BLaER1 (cell line): ENCODE data around the gene TUBD1.

ENCODE experiments used
- H3K27ac ChIP-seq: shearing (Covaris generic); formaldehyde crosslinking; 2 replicates; pipeline ENCODE4 v1.8.1; 2022
- H3K27me3 ChIP-seq: shearing (Covaris generic); formaldehyde crosslinking; 2 replicates; pipeline ENCODE4 v1.8.1; 2022
- H3K36me3 ChIP-seq: shearing (Covaris generic); formaldehyde crosslinking; 2 replicates; pipeline ENCODE4 v1.8.1; 2022
- H3K4me1 ChIP-seq: shearing (Covaris generic); formaldehyde crosslinking; 2 replicates; pipeline ENCODE4 v1.8.1; 2022
- H3K4me2 ChIP-seq: shearing (Covaris generic); formaldehyde crosslinking; 2 replicates; pipeline ENCODE4 v1.8.1; 2022
- H3K4me3 ChIP-seq: shearing (Covaris generic); formaldehyde crosslinking; 2 replicates; pipeline ENCODE4 v1.8.1; 2022
- H3K9ac ChIP-seq: shearing (Covaris generic); formaldehyde crosslinking; 2 replicates; pipeline ENCODE4 v1.8.1; 2022
- H3K9me3 ChIP-seq: shearing (Covaris generic); formaldehyde crosslinking; 2 replicates; pipeline ENCODE4 v1.8.1; 2022
- H4K20me1 ChIP-seq: shearing (Covaris generic); formaldehyde crosslinking; 2 replicates; pipeline ENCODE4 v1.8.1; 2022
- Cebpa-rat ChIP-seq: shearing (Covaris generic); IDR thresholded peaks from 2 replicates; pipeline ENCODE4 v1.8.1; 2022

Gene TUBD1

GRCh38 chr17:59827721-59828477 lies 64.8 kb downstream of the TUBD1 start:
- Histone ChIP-seq H4K20me1 (no peaks in the 10 kb centered on the region), H3K9me3 (no peaks in the 10 kb centered on the region), H3K4me3 (0 out of 2 replicates have a peak overlapping the region, but pooled peaks have one; percentile 26), H3K27me3 (no peaks in the 10 kb centered on the region), H3K4me2 (peak overlapping the region; percentile 87), H3K36me3 (peaks cover 3% of the 10 kb centered on the region), H3K27ac (peak overlapping the region; percentile 87), H3K4me1 (peaks cover 80% of the 10 kb centered on the region), H3K9ac (peak overlapping the region; percentile 67)
- TF ChIP-seq Cebpa-rat = no peak

- Histone ChIP-seq H3K4me2 (peak overlapping the region; percentile 87), H3K9me3 (no peaks in the 10 kb centered on the region), H3K4me3 (no peak overlapping the region), H3K4me1 (peaks cover 70% of the 10 kb centered on the region), H4K20me1 (no peaks in the 10 kb centered on the region), H3K36me3 (peaks cover 12% of the 10 kb centered on the region), H3K27me3 (no peaks in the 10 kb centered on the region), H3K27ac (peak overlapping the region; percentile 87), H3K9ac (peak overlapping the region; percentile 67; the same call in 1 of the 2 replicates)
- no peak for TF ChIP-seq Cebpa-rat
Observed at GRCh38 chr17:59826706-59827453, 65.9 kb downstream of the TUBD1 start.

GRCh38 chr17:59825533-59826322 lies 67.0 kb downstream of the TUBD1 start:
- Histone ChIP-seq H3K4me2 (peak overlapping the region; percentile 87), H3K27ac (peak overlapping the region; percentile 87), H3K36me3 (peaks cover 23% of the 10 kb centered on the region), H3K9me3 (no peaks in the 10 kb centered on the region), H3K4me1 (peaks cover 58% of the 10 kb centered on the region), H3K27me3 (no peaks in the 10 kb centered on the region), H4K20me1 (no peaks in the 10 kb centered on the region), H3K4me3 (no peak overlapping the region), H3K9ac (no peak overlapping the region)
- no peak for TF ChIP-seq Cebpa-rat

GRCh38 chr17:59815965-59816364 lies 76.8 kb downstream of the TUBD1 start:
- H3K9me3 ChIP-seq = no peaks in the 10 kb centered on the region
- H3K4me2 ChIP-seq = no peak overlapping the region
- H3K4me1 ChIP-seq = peaks cover 18% of the 10 kb centered on the region; the same call in 1 of the 2 replicates
- no peak overlapping the region for H3K27ac ChIP-seq
- H4K20me1 ChIP-seq = no peaks in the 10 kb centered on the region
- no peak overlapping the region for H3K4me3 ChIP-seq
- TF ChIP-seq Cebpa-rat = no peak
- H3K9ac ChIP-seq = no peak overlapping the region
- H3K36me3 ChIP-seq = peaks cover 64% of the 10 kb centered on the region
- no peaks in the 10 kb centered on the region for H3K27me3 ChIP-seq

- H3K36me3 ChIP-seq = peaks cover 59% of the 10 kb centered on the region
- H3K9me3 ChIP-seq = no peaks in the 10 kb centered on the region
- no peak overlapping the region for H3K27ac ChIP-seq
- H3K4me3 ChIP-seq = no peak overlapping the region
- H3K27me3 ChIP-seq = no peaks in the 10 kb centered on the region
- no peak overlapping the region for H3K4me2 ChIP-seq
- peaks cover 18% of the 10 kb centered on the region; the same call in 1 of the 2 replicates for H3K4me1 ChIP-seq
- no peak for TF ChIP-seq Cebpa-rat
- H3K9ac ChIP-seq = no peak overlapping the region
- H4K20me1 ChIP-seq = no peaks in the 10 kb centered on the region
Observed at GRCh38 chr17:59814685-59815084, 78.1 kb downstream of the TUBD1 start.

GRCh38 chr17:59814276-59814675 lies 78.5 kb downstream of the TUBD1 start:
- Histone ChIP-seq H3K9ac (no peak overlapping the region), H3K36me3 (peaks cover 58% of the 10 kb centered on the region), H3K4me3 (no peak overlapping the region), H3K4me2 (no peak overlapping the region), H3K27me3 (no peaks in the 10 kb centered on the region), H3K27ac (no peak overlapping the region), H3K9me3 (no peaks in the 10 kb centered on the region), H3K4me1 (peaks cover 18% of the 10 kb centered on the region; the same call in 1 of the 2 replicates), H4K20me1 (no peaks in the 10 kb centered on the region)
- TF ChIP-seq Cebpa-rat = no peak

- Histone ChIP-seq H3K9me3 (no peaks in the 10 kb centered on the region), H3K9ac (no peak overlapping the region), H4K20me1 (no peaks in the 10 kb centered on the region), H3K4me2 (peak overlapping the region; percentile 6; the same call in 1 of the 2 replicates), H3K4me3 (no peak overlapping the region), H3K36me3 (peaks cover 60% of the 10 kb centered on the region), H3K4me1 (peaks cover 18% of the 10 kb centered on the region; the same call in 1 of the 2 replicates), H3K27ac (no peak overlapping the region), H3K27me3 (no peaks in the 10 kb centered on the region)
- no peak for TF ChIP-seq Cebpa-rat
Observed at GRCh38 chr17:59812139-59812538, 80.6 kb downstream of the TUBD1 start.

GRCh38 chr17:59811209-59811608 lies 81.5 kb downstream of the TUBD1 start:
- Histone ChIP-seq H3K36me3 (peaks cover 51% of the 10 kb centered on the region), H3K4me1 (peaks cover 18% of the 10 kb centered on the region; the same call in 1 of the 2 replicates), H3K27me3 (no peaks in the 10 kb centered on the region), H3K4me2 (no peak overlapping the region), H3K27ac (no peak overlapping the region), H3K4me3 (no peak overlapping the region), H4K20me1 (no peaks in the 10 kb centered on the region), H3K9me3 (no peaks in the 10 kb centered on the region), H3K9ac (no peak overlapping the region)
- TF ChIP-seq Cebpa-rat = no peak

GRCh38 chr17:59810894-59811153 lies 81.9 kb downstream of the TUBD1 start:
- Histone ChIP-seq H3K9ac (no peak overlapping the region), H3K27ac (no peak overlapping the region), H3K9me3 (no peaks in the 10 kb centered on the region), H3K4me2 (no peak overlapping the region), H3K36me3 (peaks cover 47% of the 10 kb centered on the region), H3K4me1 (peaks cover 18% of the 10 kb centered on the region; the same call in 1 of the 2 replicates), H3K27me3 (no peaks in the 10 kb centered on the region), H3K4me3 (no peak overlapping the region), H4K20me1 (no peaks in the 10 kb centered on the region)
- no peak for TF ChIP-seq Cebpa-rat
